ENCODE data around the gene LCLAT1. TPM values are rescaled to one million over a fixed set of nuclear protein-coding genes. Genes with fewer than 3 reads are reported as not detected.

Gene LCLAT1
- total RNA-seq, 1 donor from 2014 or later = 27.7 TPM

- TF ChIP-seq CTCF (conservative IDR thresholded peaks at IDR 0.05) = no peak
- Mint-ChIP-seq H3K27ac (ENCODE audit: unreplicated experiment) (no peak overlapping the region), H3K4me1 (no peaks in the 10 kb centered on the region), H3K36me3 (ENCODE audit: low read depth) (no peaks in the 10 kb centered on the region), H3K9me3 (no peaks in the 10 kb centered on the region), H3K4me3 (no peak overlapping the region), H3K27me3 (ENCODE audit: low read depth) (no peaks in the 10 kb centered on the region)
- no peak for DNase-seq (ENCODE audit: low read depth, low spot score)
Measured at GRCh38 chr2:30580391-30580790, 133.3 kb downstream of the LCLAT1 start.

DNA sequence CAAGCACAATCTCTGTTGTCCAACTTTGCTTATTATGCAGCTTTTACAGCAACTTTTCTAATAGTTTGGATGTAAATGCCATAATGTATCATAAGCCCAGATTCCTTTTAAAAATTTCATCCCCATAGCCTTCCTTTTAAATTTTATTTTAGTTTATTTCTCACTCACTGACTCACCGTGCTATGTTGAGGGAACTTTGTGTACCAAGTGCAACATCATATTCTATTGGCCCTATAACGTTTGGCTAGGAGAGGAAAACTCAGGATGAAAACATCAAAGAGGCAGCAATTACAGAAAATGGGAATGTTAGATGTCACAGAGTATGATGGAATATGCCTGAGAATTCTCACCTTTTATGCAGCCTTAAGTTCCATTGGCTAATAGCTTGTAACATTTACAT is 135.5 kb downstream of the LCLAT1 start:
- no peaks in the 10 kb centered on the region for H3K27me3 Mint-ChIP-seq (ENCODE audit: low read depth)
- H3K9me3 Mint-ChIP-seq = no peaks in the 10 kb centered on the region
- H3K27ac Mint-ChIP-seq (ENCODE audit: unreplicated experiment) = no peak overlapping the region
- no peak for DNase-seq (ENCODE audit: low read depth, low spot score)
- no peaks in the 10 kb centered on the region for H3K4me1 Mint-ChIP-seq
- no peak overlapping the region for H3K4me3 Mint-ChIP-seq
- no peak for TF ChIP-seq CTCF (conservative IDR thresholded peaks at IDR 0.05)
- peaks cover 7% of the 10 kb centered on the region for H3K36me3 Mint-ChIP-seq (ENCODE audit: low read depth)

DNA sequence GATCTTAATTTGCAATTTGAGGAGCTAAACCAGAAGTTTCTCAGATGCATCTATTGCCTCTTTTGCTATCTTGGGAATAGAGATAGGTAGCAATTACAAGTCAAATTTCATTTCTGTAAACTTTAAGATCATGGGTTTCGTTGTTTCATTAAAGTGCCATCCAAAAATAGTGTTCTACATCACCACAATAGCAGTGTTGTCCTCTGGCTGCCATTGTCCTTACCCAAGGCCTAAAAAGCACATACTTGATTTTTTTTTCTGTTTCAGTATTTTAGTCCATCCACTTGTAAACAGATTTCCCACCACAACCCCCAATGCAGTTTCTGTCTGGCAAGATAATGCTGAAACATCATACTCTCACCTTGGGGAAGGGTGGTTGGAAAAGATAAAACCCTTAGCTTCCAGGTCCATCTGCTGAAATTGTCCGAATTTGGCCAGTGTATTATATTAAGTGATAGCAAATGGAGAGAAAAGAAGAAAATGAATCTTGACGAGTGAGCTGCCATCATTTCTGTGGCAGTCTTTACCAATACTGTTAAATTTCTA is 136.2 kb downstream of the LCLAT1 start:
- peaks cover 7% of the 10 kb centered on the region for H3K36me3 Mint-ChIP-seq (ENCODE audit: low read depth)
- no peaks in the 10 kb centered on the region for H3K4me1 Mint-ChIP-seq
- H3K27ac Mint-ChIP-seq (ENCODE audit: unreplicated experiment) = no peak overlapping the region
- no peak for TF ChIP-seq CTCF (conservative IDR thresholded peaks at IDR 0.05)
- H3K9me3 Mint-ChIP-seq = no peaks in the 10 kb centered on the region
- no peaks in the 10 kb centered on the region for H3K27me3 Mint-ChIP-seq (ENCODE audit: low read depth)
- H3K4me3 Mint-ChIP-seq = no peak overlapping the region
- no peak for DNase-seq (ENCODE audit: low read depth, low spot score)

GRCh38 chr2:30584116-30584515 is 137.1 kb downstream of the LCLAT1 start:
- Mint-ChIP-seq H3K27ac (ENCODE audit: unreplicated experiment) (no peak overlapping the region), H3K9me3 (no peaks in the 10 kb centered on the region)
- TF ChIP-seq CTCF (conservative IDR thresholded peaks at IDR 0.05) = no peak

GRCh38 chr2:30588994-30589393 is 141.9 kb downstream of the LCLAT1 start:
- H3K36me3 Mint-ChIP-seq (ENCODE audit: low read depth) = peaks cover 7% of the 10 kb centered on the region
- no peak overlapping the region for H3K4me3 Mint-ChIP-seq
- H3K27ac Mint-ChIP-seq (ENCODE audit: unreplicated experiment) = no peak overlapping the region
- no peak for TF ChIP-seq CTCF (conservative IDR thresholded peaks at IDR 0.05)
- no peak for DNase-seq (ENCODE audit: low read depth, low spot score)
- H3K4me1 Mint-ChIP-seq = no peaks in the 10 kb centered on the region
- no peaks in the 10 kb centered on the region for H3K9me3 Mint-ChIP-seq
- no peaks in the 10 kb centered on the region for H3K27me3 Mint-ChIP-seq (ENCODE audit: low read depth)

More at GRCh38 chr2:30584116-30584515, 137.1 kb downstream of the LCLAT1 start:
- Mint-ChIP-seq H3K4me3 (no peak overlapping the region), H3K27me3 (ENCODE audit: low read depth) (no peaks in the 10 kb centered on the region), H3K4me1 (no peaks in the 10 kb centered on the region), H3K36me3 (ENCODE audit: low read depth) (peaks cover 7% of the 10 kb centered on the region)
- no peak for DNase-seq (ENCODE audit: low read depth, low spot score)
